RWPE1 (cell line): ENCODE measurements around the gene ZNF511.

ENCODE experiments used
- CTCF ChIA-PET: fragments of 350-600 bp; sonication (Branson Sonifier 250); formaldehyde crosslinking; extraction: SDS; loops from one replicate; lab custom pipeline; 2021; lab: Yijun Ruan, JAX
- POLR2A ChIA-PET: fragments of 400-600 bp; formaldehyde crosslinking; extraction: SDS; loops from one replicate; lab custom pipeline; 2020; ENCODE audit warnings: antibody characterized with exemption; ENCODE audit not compliant: low non-redundant PET; lab: Yijun Ruan, JAX
- DNase-seq: peaks from one replicate; pipeline ENCODE4 v3.0.0; 2012; ENCODE audit warnings: low spot score
- H3K27ac ChIP-seq: fragments of 450-650 bp; 2 replicates; pipeline ENCODE4 v1.5.1; 2017
- CTCF ChIP-seq: fragments of 450-650 bp; conservative IDR thresholded peaks from 2 replicates; pipeline ENCODE4 v1.5.1; 2017; ENCODE audit warnings: low read depth, mild to moderate bottlenecking

ZNF511 gene

GRCh38 chr10:133277277-133277992 lies 31.3 kb upstream of the ZNF511 start:
- DNase-seq, result no peak
- ChIA-PET CTCF (interaction anchor here (0.6 to 1.6 kb wide), 4 partner anchors 30 to 52 kb away, joined by 3 to 5 read pairs (median 4); no protein-coding TSS in a partner anchor), POLR2A (interaction anchor here (1.0 kb wide), 1 partner anchor 16 kb away, joined by 5 read pairs; no protein-coding TSS in a partner anchor)
- H3K27ac ChIP-seq, result peak overlapping the region; percentile 89
- no peak for TF ChIP-seq CTCF

- ChIA-PET CTCF (interaction anchor here (0.6 to 1.6 kb wide), 5 partner anchors 19 to 52 kb away, joined by 3 to 8 read pairs (median 5); no protein-coding TSS in a partner anchor), POLR2A (interaction anchor here (1.0 kb wide), 1 partner anchor 17 kb away, joined by 5 read pairs; no protein-coding TSS in a partner anchor)
- no peak for TF ChIP-seq CTCF
These were observed 30.6 kb upstream of the ZNF511 start for GRCh38 chr10:133277993-133278576.

GRCh38 chr10:133278577-133279265 lies 30.0 kb upstream of the ZNF511 start:
- TF ChIP-seq CTCF, result no peak
- ChIA-PET POLR2A (interaction anchor here (0.6 to 1.0 kb wide), 3 partner anchors 18 to 32 kb away, joined by 3 to 5 read pairs (median 5); no protein-coding TSS in a partner anchor), CTCF (interaction anchor here (0.6 to 1.6 kb wide), 5 partner anchors 20 to 51 kb away, joined by 3 to 8 read pairs (median 5); no protein-coding TSS in a partner anchor)
- peak overlapping the region; percentile 89 for H3K27ac ChIP-seq
- peak; percentile 90 for DNase-seq

More at GRCh38 chr10:133277993-133278576, 30.6 kb upstream of the ZNF511 start:
- no peak for DNase-seq
- peak overlapping the region; percentile 89 for H3K27ac ChIP-seq

GRCh38 chr10:133279326-133280226 lies 29.1 kb upstream of the ZNF511 start:
- H3K27ac ChIP-seq, result peak overlapping the region; percentile 89
- ChIA-PET POLR2A (interaction anchor here (0.8 kb wide), 1 partner anchor 22 kb away, joined by 3 read pairs; no protein-coding TSS in a partner anchor), CTCF (interaction anchor here (1.1 to 1.6 kb wide), 3 partner anchors 33 to 50 kb away, joined by 3 to 8 read pairs (median 5); no protein-coding TSS in a partner anchor)
- no peak for TF ChIP-seq CTCF
- DNase-seq, result no peak

- ChIA-PET CTCF (interaction anchor here (1.1 kb wide), 1 partner anchor 49 kb away, joined by 3 read pairs; no protein-coding TSS in a partner anchor), POLR2A (interaction anchor here (0.7 kb wide), 1 partner anchor 27 kb away, joined by 8 read pairs; no protein-coding TSS in a partner anchor)
- DNase-seq, result no peak
- H3K27ac ChIP-seq, result peak overlapping the region; percentile 89
- no peak for TF ChIP-seq CTCF
These were observed 28.2 kb upstream of the ZNF511 start for GRCh38 chr10:133280391-133281059.
